IMR-90 (cell line): ENCODE data around the gene FGD3. TPM values are rescaled to one million over a fixed set of nuclear protein-coding genes. Genes with fewer than 3 reads are reported as not detected.

Experiments
- ATAC-seq: fragments of 200-7000 bp; cut with Tn5 transposase; 2 replicates; pipeline ENCODE4 v1.9.1; 2020; ENCODE audit warnings: low read depth, mild to moderate bottlenecking, moderate library complexity
- BruUV-seq: library from RNA; stranded (reverse); fragments of 400-500 nt; replicated peaks from 2 replicates; lab custom pipeline; 2021; lab: Mats Ljungman, UMichigan
- CTCF ChIA-PET: fragments of 300-600 bp; formaldehyde crosslinking; extraction: SDS; loops from one replicate; lab custom pipeline; 2021; ENCODE audit warnings: antibody characterized with exemption; lab: Yijun Ruan, JAX
- POLR2A ChIA-PET: fragments of 300-600 bp; sonication (Branson Sonifier 250); formaldehyde crosslinking; loops from one replicate; lab custom pipeline; 2022; ENCODE audit warnings: antibody characterized with exemption; ENCODE audit not compliant: unreplicated experiment; lab: Charles Lee
- DNase-seq: peaks from one replicate; pipeline ENCODE4 v3.0.0; 2013
- H2AFZ ChIP-seq: replicated peaks from 2 replicates; pipeline ENCODE3; 2013; ENCODE audit warnings: low read length, mild to moderate bottlenecking; ENCODE audit not compliant: poor library complexity
- H2AK5ac ChIP-seq: 2 replicates; pipeline ENCODE4 v1.6.1; 2013; ENCODE audit warnings: low read depth, low read length, inconsistent platforms
- H2AK9ac ChIP-seq: replicated peaks from 2 replicates; pipeline ENCODE3; 2013; ENCODE audit warnings: mild to moderate bottlenecking, low read depth, low read length, moderate library complexity; ENCODE audit not compliant: poor library complexity
- H2BK120ac ChIP-seq: 2 replicates; pipeline ENCODE4 v1.6.1; 2013; ENCODE audit warnings: low read depth, low read length, inconsistent platforms
- H2BK15ac ChIP-seq: 3 replicates; pipeline ENCODE4 v1.6.1; 2013; ENCODE audit warnings: low read depth, low read length, inconsistent platforms
- H2BK20ac ChIP-seq: 2 replicates; pipeline ENCODE4 v1.6.1; 2013; ENCODE audit warnings: low read depth, mild to moderate bottlenecking, inconsistent platforms, low read length, moderate library complexity
- H2BK5ac ChIP-seq: 2 replicates; pipeline ENCODE4 v1.6.1; 2013; ENCODE audit warnings: mild to moderate bottlenecking, low read depth, low read length, inconsistent platforms; ENCODE audit not compliant: poor library complexity, severe bottlenecking
- H3K14ac ChIP-seq: replicated peaks from 2 replicates; pipeline ENCODE4 v1.6.1; 2013; ENCODE audit warnings: low read depth, low read length, inconsistent platforms
- H3K18ac ChIP-seq: 2 replicates; pipeline ENCODE4 v1.6.1; 2013; ENCODE audit warnings: low read depth, low read length, control low read depth
- H3K23ac ChIP-seq: 2 replicates; pipeline ENCODE4 v1.6.1; 2013; ENCODE audit warnings: low read depth, low read length, inconsistent platforms
- H3K27ac ChIP-seq: 2 replicates; pipeline ENCODE4 v1.5.1; 2013; ENCODE audit warnings: mild to moderate bottlenecking, control low read depth, low read length; ENCODE audit not compliant: insufficient read depth
- H3K27me3 ChIP-seq: 2 replicates; pipeline ENCODE4 v1.6.1; 2013; ENCODE audit warnings: low read length; ENCODE audit not compliant: control insufficient read depth, insufficient read depth
- H3K36me3 ChIP-seq: 2 replicates; pipeline ENCODE4 v1.6.1; 2013; ENCODE audit warnings: low read length, mixed read lengths; ENCODE audit not compliant: control insufficient read depth, insufficient read depth
- H3K4ac ChIP-seq: 2 replicates; pipeline ENCODE4 v1.6.1; 2013; ENCODE audit warnings: low read depth, low read length, inconsistent platforms
- H3K4me1 ChIP-seq: 2 replicates; pipeline ENCODE4 v1.6.1; 2013; ENCODE audit warnings: low read length, mixed read lengths; ENCODE audit not compliant: control insufficient read depth, insufficient read depth
- H3K4me2 ChIP-seq: 2 replicates; pipeline ENCODE4 v1.6.1; 2013; ENCODE audit warnings: low read depth, mild to moderate bottlenecking, control low read depth, low read length, moderate library complexity
- H3K4me3 ChIP-seq: 2 replicates; pipeline ENCODE4 v1.5.1; 2013; ENCODE audit warnings: low read depth, mild to moderate bottlenecking, control low read depth, low read length, moderate library complexity; ENCODE audit not compliant: insufficient read depth
- H3K56ac ChIP-seq: 2 replicates; pipeline ENCODE4 v1.6.1; 2013; ENCODE audit warnings: low read length, inconsistent platforms; ENCODE audit not compliant: insufficient read depth; ENCODE audit errors: extremely low read depth
- H3K79me1 ChIP-seq, 2 experiments: 2 replicates each; pipeline ENCODE4 v1.6.1; 2013; ENCODE audit warnings: low read length in 2 of 2, inconsistent platforms in 1 of 2, low read depth in 1 of 2
- H3K9ac ChIP-seq: 2 replicates; pipeline ENCODE4 v1.6.1; 2013; ENCODE audit warnings: low read depth, low read length, control low read depth
- H3K9me1 ChIP-seq: 2 replicates; pipeline ENCODE4 v1.6.1; 2013; ENCODE audit warnings: low read length, inconsistent platforms; ENCODE audit not compliant: insufficient read depth
- H3K9me3 ChIP-seq: 2 replicates; pipeline ENCODE4 v1.6.1; 2013; ENCODE audit warnings: low read length; ENCODE audit not compliant: control insufficient read depth, insufficient read depth
- H4K20me1 ChIP-seq: 2 replicates; pipeline ENCODE4 v1.6.1; 2013; ENCODE audit warnings: low read length, inconsistent platforms; ENCODE audit not compliant: insufficient read depth
- H4K5ac ChIP-seq: 2 replicates; pipeline ENCODE4 v1.6.1; 2013; ENCODE audit warnings: mild to moderate bottlenecking, low read depth, low read length, control low read depth
- H4K8ac ChIP-seq, 2 experiments: 2 replicates each; pipeline ENCODE4 v1.6.1; 2013; ENCODE audit warnings: low read depth in 2 of 2, low read length in 2 of 2, control low read depth in 1 of 2, inconsistent platforms in 1 of 2
- H4K91ac ChIP-seq: 2 replicates; pipeline ENCODE4 v1.6.1; 2013; ENCODE audit warnings: low read depth, low read length, inconsistent platforms; ENCODE audit not compliant: insufficient read depth
- BHLHE40 ChIP-seq: fragments of 150-350 bp; IDR thresholded peaks from 2 replicates; pipeline ENCODE4 v1.6.1; 2016; ENCODE audit warnings: mild to moderate bottlenecking, low read depth, low read length
- CEBPB ChIP-seq: IDR thresholded peaks from 2 replicates; pipeline ENCODE4 v1.6.1; 2012; ENCODE audit warnings: low read depth, low read length, improper control_type of control experiment
- CHD1 ChIP-seq: IDR thresholded peaks from 2 replicates; pipeline ENCODE4 v1.6.1; 2012; ENCODE audit warnings: low read depth, low read length, improper control_type of control experiment
- ELK1 ChIP-seq: fragments of 150-350 bp; IDR thresholded peaks from 2 replicates; pipeline ENCODE4 v1.6.1; 2016; ENCODE audit warnings: low read depth, mild to moderate bottlenecking, low read length, moderate library complexity, borderline replicate concordance
- FOS ChIP-seq: fragments of 150-350 bp; IDR thresholded peaks from 2 replicates; pipeline ENCODE4 v1.6.1; 2016; ENCODE audit warnings: low read depth, low read length
- MAFK ChIP-seq: IDR thresholded peaks from 2 replicates; pipeline ENCODE4 v1.6.1; 2012; ENCODE audit warnings: low read depth, low read length, improper control_type of control experiment
- MAZ ChIP-seq: IDR thresholded peaks from 2 replicates; pipeline ENCODE4 v1.6.1; 2012; ENCODE audit warnings: low read depth, mild to moderate bottlenecking, low read length, improper control_type of control experiment, moderate library complexity, borderline replicate concordance
- MXI1 ChIP-seq: IDR thresholded peaks from 2 replicates; pipeline ENCODE4 v1.6.1; 2012; ENCODE audit warnings: low read depth, mild to moderate bottlenecking, low read length, moderate library complexity, borderline replicate concordance
- NFE2L2 ChIP-seq: fragments of 150-350 bp; IDR thresholded peaks from 2 replicates; pipeline ENCODE4 v1.6.1; 2016; ENCODE audit warnings: low read depth, mild to moderate bottlenecking, low read length
- POLR2A ChIP-seq: IDR thresholded peaks from 2 replicates; pipeline ENCODE4 v1.6.1; 2012; ENCODE audit warnings: mild to moderate bottlenecking, low read depth, low read length
- RAD21 ChIP-seq: IDR thresholded peaks from 2 replicates; pipeline ENCODE4 v1.6.1; 2012; ENCODE audit warnings: low read length, improper control_type of control experiment
- RCOR1 ChIP-seq: IDR thresholded peaks from 2 replicates; pipeline ENCODE4 v1.6.1; 2012; ENCODE audit warnings: mild to moderate bottlenecking, low read length, improper control_type of control experiment; ENCODE audit not compliant: insufficient replicate concordance
- RFX5 ChIP-seq: IDR thresholded peaks from 2 replicates; pipeline ENCODE4 v1.8.0; 2012; ENCODE audit warnings: low read depth, mild to moderate bottlenecking, low read length, moderate library complexity
- SMC3 ChIP-seq: fragments of 150-350 bp; IDR thresholded peaks from 2 replicates; pipeline ENCODE4 v1.6.1; 2016; ENCODE audit warnings: low read depth, mild to moderate bottlenecking, antibody characterized with exemption, low read length, moderate library complexity
- WGBS, 2 experiments: methylation state at CpG; one replicate each; pipeline versions ENCODE4 v1.1.5 to v1.1.7; 2013; ENCODE audit warnings: missing lambda C conversion rate in 2 of 2; ENCODE audit not compliant: insufficient read length in 1 of 2; ENCODE audit errors: extremely low coverage in 2 of 2; 5-methylcytosine and 5-hydroxymethylcytosine counted together
- dilution Hi-C: fragments of 300-500 bp; cut with HindIII; formaldehyde crosslinking; loops from one replicate; pipeline ENCODE4 v1.14.3; 2018; ENCODE audit warnings: low sequenced_read_pairs; ENCODE audit not compliant: unreplicated experiment
- in situ Hi-C: fragments of 300-500 bp; cut with MboI; formaldehyde crosslinking; loops from 3 replicates; pipeline ENCODE4 v1.14.3; 2019; ENCODE audit warnings: low sequenced_read_pairs, inconsistent platforms, mixed read lengths
- intact Hi-C: fragments of 100-400 bp; cut with micrococcal nuclease; formaldehyde crosslinking; loops from 2 replicates; pipeline ENCODE4 v1.10.0; 2022
- polyA plus RNA-seq, 3 experiments: library from polyadenylated mRNA; depleted of rRNA; stranded (reverse); fragments of >200 nt; gene quantifications; 2 replicates each; pipeline ENCODE4 v1.2.3, GENCODE V29; 2012; ENCODE audit warnings: low replicate concordance in 1 of 3
- total RNA-seq: library from RNA; depleted of rRNA; stranded (reverse); fragments of >200 nt; gene quantifications from 2 replicates; pipeline ENCODE4 v1.2.3, GENCODE V29; 2012
- TF ChIP-seq, protein P1 (sequence below): fragments of 150-350 bp; IDR thresholded peaks from 2 replicates; pipeline ENCODE4 v1.6.1; 2017; ENCODE audit warnings: mild to moderate bottlenecking, antibody characterized with exemption, low read length, low read depth
- TF ChIP-seq, protein P2 (sequence below): conservative IDR thresholded peaks from 2 replicates; pipeline ENCODE4 v1.5.1; 2012; ENCODE audit warnings: mild to moderate bottlenecking, low read depth, low read length, improper control_type of control experiment

The FGD3 gene
- total and polyA plus RNA-seq, 2 of the 4 experiments (the other 2 are of a cell fraction): not detected

DNA sequence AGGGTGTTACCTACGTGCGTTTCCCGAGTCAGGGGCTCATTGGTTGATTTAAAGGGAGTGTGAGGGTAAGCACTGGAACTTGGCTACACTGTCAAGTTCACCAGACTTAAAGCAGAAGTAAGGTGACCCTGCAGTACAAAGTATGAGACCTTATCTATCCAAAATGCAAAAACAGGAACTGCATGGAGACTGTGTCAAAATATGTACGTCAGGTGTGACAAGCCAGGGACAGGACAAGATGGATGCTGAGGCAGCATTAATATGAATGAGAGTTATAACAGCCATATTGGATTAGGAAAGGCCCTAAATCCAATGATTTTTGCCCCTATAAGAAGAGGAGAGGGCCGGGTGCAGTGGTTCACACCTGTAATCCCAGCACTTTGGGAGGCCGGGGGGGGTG is 95.8 kb downstream of the FGD3 start:
- no peak overlapping the region for H2BK120ac ChIP-seq
- no TSS peak for BruUV-seq
- ChIA-PET POLR2A (no interaction called here), CTCF (no interaction called here)
- H4K91ac ChIP-seq: no peak overlapping the region
- intact Hi-C loops: no loop called here
- H3K4ac ChIP-seq: no peak overlapping the region
- H3K27me3 ChIP-seq: no peaks in the 10 kb centered on the region
- no peak for TF ChIP-seq BHLHE40
- no peak for TF ChIP-seq MXI1
- no peak for TF ChIP-seq CHD1
- TF ChIP-seq ELK1: no peak
- TF ChIP-seq CEBPB: no peak
- no peak for TF ChIP-seq SMC3
- TF ChIP-seq, protein P1, sequence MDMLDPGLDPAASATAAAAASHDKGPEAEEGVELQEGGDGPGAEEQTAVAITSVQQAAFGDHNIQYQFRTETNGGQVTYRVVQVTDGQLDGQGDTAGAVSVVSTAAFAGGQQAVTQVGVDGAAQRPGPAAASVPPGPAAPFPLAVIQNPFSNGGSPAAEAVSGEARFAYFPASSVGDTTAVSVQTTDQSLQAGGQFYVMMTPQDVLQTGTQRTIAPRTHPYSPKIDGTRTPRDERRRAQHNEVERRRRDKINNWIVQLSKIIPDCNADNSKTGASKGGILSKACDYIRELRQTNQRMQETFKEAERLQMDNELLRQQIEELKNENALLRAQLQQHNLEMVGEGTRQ: no peak
- TF ChIP-seq RAD21: no peak
- TF ChIP-seq MAFK: no peak
- no peak for TF ChIP-seq RFX5
- TF ChIP-seq RCOR1: no peak
- TF ChIP-seq, protein P2, sequence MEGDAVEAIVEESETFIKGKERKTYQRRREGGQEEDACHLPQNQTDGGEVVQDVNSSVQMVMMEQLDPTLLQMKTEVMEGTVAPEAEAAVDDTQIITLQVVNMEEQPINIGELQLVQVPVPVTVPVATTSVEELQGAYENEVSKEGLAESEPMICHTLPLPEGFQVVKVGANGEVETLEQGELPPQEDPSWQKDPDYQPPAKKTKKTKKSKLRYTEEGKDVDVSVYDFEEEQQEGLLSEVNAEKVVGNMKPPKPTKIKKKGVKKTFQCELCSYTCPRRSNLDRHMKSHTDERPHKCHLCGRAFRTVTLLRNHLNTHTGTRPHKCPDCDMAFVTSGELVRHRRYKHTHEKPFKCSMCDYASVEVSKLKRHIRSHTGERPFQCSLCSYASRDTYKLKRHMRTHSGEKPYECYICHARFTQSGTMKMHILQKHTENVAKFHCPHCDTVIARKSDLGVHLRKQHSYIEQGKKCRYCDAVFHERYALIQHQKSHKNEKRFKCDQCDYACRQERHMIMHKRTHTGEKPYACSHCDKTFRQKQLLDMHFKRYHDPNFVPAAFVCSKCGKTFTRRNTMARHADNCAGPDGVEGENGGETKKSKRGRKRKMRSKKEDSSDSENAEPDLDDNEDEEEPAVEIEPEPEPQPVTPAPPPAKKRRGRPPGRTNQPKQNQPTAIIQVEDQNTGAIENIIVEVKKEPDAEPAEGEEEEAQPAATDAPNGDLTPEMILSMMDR: no peak
- TF ChIP-seq NFE2L2: no peak
- no peak for TF ChIP-seq FOS
- TF ChIP-seq POLR2A: no peak
- TF ChIP-seq MAZ: no peak
- H3K4me1 ChIP-seq: no peaks in the 10 kb centered on the region
- H3K4me2 ChIP-seq: no peak overlapping the region
- no peak overlapping the region for H2AK5ac ChIP-seq
- no peaks in the 10 kb centered on the region for H3K9me1 ChIP-seq
- H4K20me1 ChIP-seq: no peaks in the 10 kb centered on the region
- H3K23ac ChIP-seq: no peak overlapping the region
- ATAC-seq (no peak), DNase-seq (no peak)
- WGBS, 2 experiments: 40% methylated on average over 1 of the region's 6 CpGs; no CpG with 5 or more reads in 1 of the 2 experiments
- H2AK9ac ChIP-seq: no peak overlapping the region
- H4K8ac ChIP-seq: no peak overlapping the region
- H3K36me3 ChIP-seq: no peaks in the 10 kb centered on the region
- no peak overlapping the region for H2AFZ ChIP-seq
- H3K27ac ChIP-seq: no peak overlapping the region
- H4K5ac ChIP-seq: no peak overlapping the region
- H3K4me3 ChIP-seq: no peak overlapping the region
- no peak overlapping the region for H2BK5ac ChIP-seq
- no peaks in the 10 kb centered on the region for H3K79me1 ChIP-seq
- in situ Hi-C loops: no loop called here
- H3K14ac ChIP-seq: no peak overlapping the region
- no peak overlapping the region for H3K18ac ChIP-seq
- no peak overlapping the region for H3K56ac ChIP-seq
- dilution Hi-C loops: no loop called here
- no peak overlapping the region for H2BK20ac ChIP-seq
- no peak overlapping the region for H3K9ac ChIP-seq
- no peak overlapping the region for H2BK15ac ChIP-seq
- H3K9me3 ChIP-seq: peaks cover 2% of the 10 kb centered on the region
